ENCODE results near the gene PCDHA10.
A peak's percentile ranks its signal among the peaks of the same experiment; 100 is the strongest.
"Not testable (repeated sequence)": the region's sequence is repeated elsewhere in the genome, so short reads cannot be mapped to it uniquely, and the experiment has no call there.

Gene PCDHA10

GRCh38 chr5:140842798-140843733 is 12.6 kb upstream of the PCDHA10 start:
- DNase-seq (ENCODE audit: low read depth, low spot score) = no peak

- DNase-seq (ENCODE audit: low read depth, low spot score) = not testable (repeated sequence)
These were observed 7.3 kb upstream of the PCDHA10 start, which contains the start of gene PCDHA9 for GRCh38 chr5:140848139-140849102. TSS of gene PCDHA9 (plus strand) at chr5:140848382. CDS start at chr5:140848496, 114 bp downstream.

GRCh38 chr5:140849831-140850634 is 5.7 kb upstream of the PCDHA10 start:
- not testable (repeated sequence) for DNase-seq (ENCODE audit: low read depth, low spot score)

- no peak for DNase-seq (ENCODE audit: low read depth, low spot score)
These were observed 1.7 kb downstream of the PCDHA10 start for GRCh38 chr5:140857177-140857986.

- DNase-seq (ENCODE audit: low read depth, low spot score) = no peak
These were observed 2.2 kb downstream of the PCDHA10 start for GRCh38 chr5:140857987-140858240.

- no peak for DNase-seq (ENCODE audit: low read depth, low spot score)
These were observed 7.0 kb downstream of the PCDHA10 start for GRCh38 chr5:140862441-140863295.

GRCh38 chr5:140868721-140869554 is 13.2 kb downstream of the PCDHA10 start, which contains the start of gene PCDHA11:
TSS of gene PCDHA11 (plus strand) at chr5:140868957. CDS start at chr5:140869104, 147 bp downstream.
- DNase-seq (ENCODE audit: low read depth, low spot score) = peak; percentile 10

GRCh38 chr5:140869555-140869886 is 13.8 kb downstream of the PCDHA10 start:
- no peak for DNase-seq (ENCODE audit: low read depth, low spot score)

GRCh38 chr5:140870221-140871201 is 14.8 kb downstream of the PCDHA10 start:
- no peak for DNase-seq (ENCODE audit: low read depth, low spot score)

- DNase-seq (ENCODE audit: low read depth, low spot score) = no peak
These were observed 19.7 kb downstream of the PCDHA10 start, which contains the start of gene PCDHA12 for GRCh38 chr5:140875085-140876065. TSS of gene PCDHA12 (plus strand) at chr5:140875308. CDS start at chr5:140875473, 165 bp downstream.

- not testable (repeated sequence) for DNase-seq (ENCODE audit: low read depth, low spot score)
These were observed 21.0 kb downstream of the PCDHA10 start for GRCh38 chr5:140876541-140877261.

GRCh38 chr5:140877262-140877581 is 21.5 kb downstream of the PCDHA10 start:
- no peak for DNase-seq (ENCODE audit: low read depth, low spot score)

GRCh38 chr5:140881889-140882590 is 26.3 kb downstream of the PCDHA10 start, which contains the start of gene PCDHA13:
TSS of gene PCDHA13 (plus strand) at chr5:140882124. CDS start at chr5:140882269, 145 bp downstream.
- peak; percentile 10 for DNase-seq (ENCODE audit: low read depth, low spot score)

- no peak for DNase-seq (ENCODE audit: low read depth, low spot score)
These were observed 26.8 kb downstream of the PCDHA10 start for GRCh38 chr5:140882591-140882899.

GRCh38 chr5:140883373-140883772 is 27.7 kb downstream of the PCDHA10 start:
- no peak for DNase-seq (ENCODE audit: low read depth, low spot score)

Data from astrocyte of the hippocampus (primary cell).